Left lung (tissue), 10 donors: ENCODE results near the gene IRF2BP2. TPM values are rescaled to one million over a fixed set of nuclear protein-coding genes. Genes with fewer than 3 reads are reported as not detected.
A peak's percentile ranks its signal among the peaks of the same experiment; 100 is the strongest.

Experiments used
- ATAC-seq: fragments of 200-7000 bp; cut with Tn5 transposase; one replicate; pipeline ENCODE4 v1.9.1; 2020; ENCODE audit warnings: moderate library complexity
- DNase-seq, 4 donors: peaks; one replicate each; pipeline ENCODE4 v3.0.0-alpha.2; 2013 to 2020
- H3K27ac ChIP-seq, 2 donors: fragments of 200-600 bp; sonication (generic) in 1 of 2; one replicate each; pipeline versions ENCODE4 v1.5.0 to v1.8.0; 2020 to 2021
- H3K27me3 ChIP-seq, 2 donors: fragments of 200-600 bp; sonication (generic) in 1 of 2; one replicate each; pipeline versions ENCODE4 v1.5.0 to v1.8.0; 2020 to 2021
- H3K36me3 ChIP-seq, 2 donors: fragments of 200-600 bp; sonication (generic) in 1 of 2; one replicate each; pipeline versions ENCODE4 v1.5.0 to v1.8.0; 2020 to 2021
- H3K4me1 ChIP-seq, 2 donors: fragments of 200-600 bp; one replicate each; pipeline ENCODE4 v1.8.0; 2021
- H3K4me3 ChIP-seq, 2 donors: fragments of 200-600 bp; sonication (generic) in 1 of 2; one replicate each; pipeline versions ENCODE4 v1.5.0 to v1.8.0; 2020 to 2021; ENCODE audit warnings: mild to moderate bottlenecking in 1 of 2
- H3K9me3 ChIP-seq, 2 donors: fragments of 200-600 bp; sonication (generic) in 1 of 2; one replicate each; pipeline versions ENCODE4 v1.5.0 to v1.8.0; 2020 to 2021
- intact Hi-C, 2 donors: fragments of 100-400 bp; cut with DNase I; formaldehyde crosslinking; loops; one replicate each; pipeline versions ENCODE4 v1.11.2 to v1.14.2; 2022
- polyA plus RNA-seq, 6 donors: library from polyadenylated mRNA; unstranded; fragments of 120-200 nt; gene quantifications; one replicate each; pipeline ENCODE4 v1.2.1, GENCODE V29; 2013; ENCODE audit not compliant: insufficient read length in 6 of 6
- total RNA-seq, 2 donors: library from RNA; stranded (reverse); fragmentation: NEBNext Ultra II Directional; extraction: Animal tissue kit (Norgen Biotek cat#: 25700); gene quantifications; one replicate each; pipeline ENCODE4 v1.2.1, GENCODE V29; 2021
- TF ChIP-seq, protein P1 (sequence below), 2 donors: fragments of 200-600 bp; sonication (generic) in 1 of 2; IDR thresholded peaks; one replicate each; pipeline versions ENCODE4 v1.5.0 to v1.8.0; 2021; ENCODE audit warnings: antibody characterized with exemption in 2 of 2
- donor health status: DM: no; HTN: yes; CAD: no.
- donor health status: DM: no; HTN: no; CAD: no.

IRF2BP2 gene
- total and polyA plus RNA-seq, 8 donors = 114 to 236 (median 175) TPM

GRCh38 chr1:234591131-234591530, 18.8 kb downstream of the IRF2BP2 start:
- intact Hi-C loops = loop anchor here (10.0 kb wide), 2 partner anchors 56 to 494 kb away; no protein-coding TSS in a partner anchor
- H3K4me3 ChIP-seq = no peak overlapping the region

DNA sequence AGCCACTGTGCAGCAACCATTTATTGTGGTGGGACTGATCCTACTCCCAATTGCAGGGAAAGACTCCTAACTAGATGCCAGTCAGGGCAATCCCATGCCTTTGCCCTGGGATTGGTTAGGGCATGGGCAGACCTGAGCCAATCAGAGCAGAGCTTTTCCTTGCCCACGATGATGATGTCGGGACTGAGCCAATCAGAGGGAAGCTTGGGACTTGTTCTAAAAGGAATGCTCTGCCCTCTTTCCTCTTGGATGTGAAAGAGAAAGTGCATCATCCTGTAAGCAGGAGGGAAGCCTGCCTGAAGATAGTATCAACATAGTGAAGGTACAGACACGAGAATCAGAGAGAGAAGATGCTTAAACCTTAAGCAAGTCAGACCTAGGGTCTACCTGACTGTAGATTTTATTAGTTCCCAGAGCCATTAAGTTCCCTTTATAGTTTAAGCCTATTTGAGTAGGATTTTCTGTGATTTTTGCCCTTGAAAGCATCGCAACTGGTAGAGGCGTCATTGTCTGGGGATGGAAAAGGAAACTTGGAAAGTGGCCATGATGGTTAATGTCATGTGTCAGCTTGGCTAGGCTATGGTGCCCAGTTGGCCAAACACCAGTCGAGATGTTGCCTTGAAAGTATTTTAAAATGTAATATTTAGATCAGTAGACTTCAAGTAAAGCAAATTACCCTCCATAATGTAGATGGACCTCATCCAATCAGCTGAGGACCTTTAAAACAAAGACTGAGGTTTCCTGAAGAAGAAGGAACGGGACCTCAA, 19.9 kb downstream of the IRF2BP2 start:
- Histone ChIP-seq H3K4me3 (no peak overlapping the region), H3K9me3 (no peaks in the 10 kb centered on the region), H3K36me3 (no peaks in the 10 kb centered on the region), H3K4me1 (no peaks in the 10 kb centered on the region), H3K27me3 (no peaks in the 10 kb centered on the region), H3K27ac (no peak overlapping the region)
- intact Hi-C loops = loop anchor here (10.0 kb wide), 2 partner anchors 55 to 495 kb away; no protein-coding TSS in a partner anchor
- no peak for ATAC-seq
- DNase-seq = no peak
- TF ChIP-seq, protein P1, sequence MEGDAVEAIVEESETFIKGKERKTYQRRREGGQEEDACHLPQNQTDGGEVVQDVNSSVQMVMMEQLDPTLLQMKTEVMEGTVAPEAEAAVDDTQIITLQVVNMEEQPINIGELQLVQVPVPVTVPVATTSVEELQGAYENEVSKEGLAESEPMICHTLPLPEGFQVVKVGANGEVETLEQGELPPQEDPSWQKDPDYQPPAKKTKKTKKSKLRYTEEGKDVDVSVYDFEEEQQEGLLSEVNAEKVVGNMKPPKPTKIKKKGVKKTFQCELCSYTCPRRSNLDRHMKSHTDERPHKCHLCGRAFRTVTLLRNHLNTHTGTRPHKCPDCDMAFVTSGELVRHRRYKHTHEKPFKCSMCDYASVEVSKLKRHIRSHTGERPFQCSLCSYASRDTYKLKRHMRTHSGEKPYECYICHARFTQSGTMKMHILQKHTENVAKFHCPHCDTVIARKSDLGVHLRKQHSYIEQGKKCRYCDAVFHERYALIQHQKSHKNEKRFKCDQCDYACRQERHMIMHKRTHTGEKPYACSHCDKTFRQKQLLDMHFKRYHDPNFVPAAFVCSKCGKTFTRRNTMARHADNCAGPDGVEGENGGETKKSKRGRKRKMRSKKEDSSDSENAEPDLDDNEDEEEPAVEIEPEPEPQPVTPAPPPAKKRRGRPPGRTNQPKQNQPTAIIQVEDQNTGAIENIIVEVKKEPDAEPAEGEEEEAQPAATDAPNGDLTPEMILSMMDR (IDR thresholded peaks at IDR 0.05) = no peak

More at GRCh38 chr1:234591131-234591530, 18.8 kb downstream of the IRF2BP2 start:
- no peak overlapping the region for H3K27ac ChIP-seq
- no peaks in the 10 kb centered on the region for H3K9me3 ChIP-seq
- no peaks in the 10 kb centered on the region for H3K36me3 ChIP-seq
- TF ChIP-seq, protein P1 (IDR thresholded peaks at IDR 0.05) = no peak
- H3K4me1 ChIP-seq = no peaks in the 10 kb centered on the region
- DNase-seq (no peak), ATAC-seq (no peak)
- no peaks in the 10 kb centered on the region for H3K27me3 ChIP-seq

GRCh38 chr1:234589064-234589800, 20.7 kb downstream of the IRF2BP2 start:
- intact Hi-C loops = no loop called here
- Histone ChIP-seq H3K27me3 (no peaks in the 10 kb centered on the region), H3K4me1 (no peaks in the 10 kb centered on the region), H3K27ac (no peak overlapping the region), H3K4me3 (no peak overlapping the region), H3K9me3 (no peaks in the 10 kb centered on the region), H3K36me3 (no peaks in the 10 kb centered on the region)
- ATAC-seq (no peak), DNase-seq (no peak)
- TF ChIP-seq, protein P1 (IDR thresholded peaks at IDR 0.05) = no peak

DNA sequence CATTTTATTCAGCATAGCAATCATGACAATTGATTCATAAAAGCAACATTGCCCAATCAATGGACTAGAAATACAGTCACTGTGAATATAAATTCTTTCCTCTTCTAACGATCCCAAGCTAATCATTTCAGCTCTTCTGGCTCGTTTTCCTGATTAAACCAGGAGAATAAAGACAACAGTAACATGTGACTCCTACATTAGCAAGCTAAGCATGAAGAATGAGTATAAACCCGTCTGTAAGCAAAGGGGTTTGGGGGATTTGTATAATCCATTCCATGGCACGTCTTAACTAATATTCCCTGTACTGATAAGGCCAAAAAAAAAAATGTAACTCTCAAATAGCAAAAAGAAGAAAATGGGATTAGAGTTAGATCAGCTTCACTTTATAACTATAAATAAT, 21.6 kb downstream of the IRF2BP2 start:
- no peak for ATAC-seq
- TF ChIP-seq, protein P1 (IDR thresholded peaks at IDR 0.05) = no peak
- intact Hi-C loops = no loop called here

GRCh38 chr1:234586892-234587485, 23.0 kb downstream of the IRF2BP2 start:
- DNase-seq = no peak
- TF ChIP-seq, protein P1 (IDR thresholded peaks at IDR 0.05) = no peak
- Histone ChIP-seq H3K27me3 (no peaks in the 10 kb centered on the region), H3K4me3 (no peak overlapping the region), H3K4me1 (no peaks in the 10 kb centered on the region), H3K9me3 (no peaks in the 10 kb centered on the region), H3K36me3 (no peaks in the 10 kb centered on the region), H3K27ac (peak overlapping the region in 1 of 2 donors; percentile 47)
- intact Hi-C loops = no loop called here
- no peak for ATAC-seq

More for the DNA sequence above, 21.6 kb downstream of the IRF2BP2 start:
- Histone ChIP-seq H3K27me3 (no peaks in the 10 kb centered on the region), H3K9me3 (no peaks in the 10 kb centered on the region), H3K4me3 (no peak overlapping the region), H3K36me3 (no peaks in the 10 kb centered on the region), H3K27ac (no peak overlapping the region), H3K4me1 (no peaks in the 10 kb centered on the region)
- DNase-seq = no peak
